Mucosa of descending colon (tissue), 3 donors: Measurements from ENCODE around the gene SLFN12L. TPM values are rescaled to one million over a fixed set of nuclear protein-coding genes. Genes with fewer than 3 reads are reported as not detected.

Source experiments
- ATAC-seq: fragments of 200-7000 bp; cut with Tn5 transposase; one replicate; pipeline ENCODE4 v1.9.1; 2020; ENCODE audit warnings: mild to moderate bottlenecking, moderate library complexity
- DNase-seq, 3 donors: peaks; one replicate each; pipeline ENCODE4 v3.0.0-alpha.2; 2020
- H3K36me3 ChIP-seq: fragments of 200-600 bp; one replicate; pipeline ENCODE4 v1.8.0; 2021; ENCODE audit warnings: low read depth, mild to moderate bottlenecking
- H3K4me1 ChIP-seq: fragments of 200-600 bp; one replicate; pipeline ENCODE4 v1.8.0; 2021; ENCODE audit warnings: low read depth, mild to moderate bottlenecking
- H3K4me3 ChIP-seq: fragments of 200-600 bp; one replicate; pipeline ENCODE4 v1.8.0; 2021; ENCODE audit warnings: mild to moderate bottlenecking
- H3K9me3 ChIP-seq: fragments of 200-600 bp; one replicate; pipeline ENCODE4 v1.8.0; 2021; ENCODE audit warnings: mild to moderate bottlenecking
- CTCF ChIP-seq: fragments of 200-600 bp; IDR thresholded peaks from one replicate; pipeline ENCODE4 v1.8.0; 2022; ENCODE audit warnings: antibody characterized with exemption, mild to moderate bottlenecking
- intact Hi-C, 2 donors: fragments of 100-400 bp; cut with DNase I in 1 of 2; cut with micrococcal nuclease in 1 of 2; formaldehyde crosslinking; loops; one replicate each; pipeline versions ENCODE4 v1.11.0 to v1.11.1; 2022; cut with DNase I, micrococcal nuclease
- total RNA-seq, 3 donors: library from RNA; stranded (reverse); fragmentation: NEBNext Ultra II Directional in 2 of 3; extraction: Animal tissue kit (Norgen Biotek cat#: 25700) in 2 of 3; gene quantifications; one replicate each; pipeline versions ENCODE4 v1.2.1 to v1.2.4, GENCODE V29; 2021 to 2023
- donor health status: DM: no; HTN: no; CAD: no; lungs with moderate emphysema.
- donor health status: DM: no; HTN: no; CAD: no.
- donor health status: DM: no; HTN: yes; CAD: no.

SLFN12L gene
- total RNA-seq, 3 donors from 2014 or later = 1.5 to 2.9 (median 2.9) TPM

GRCh38 chr17:35438433-35438832, 99.0 kb downstream of the SLFN12L start:
- Histone ChIP-seq H3K4me1 (no peaks in the 10 kb centered on the region), H3K9me3 (no peaks in the 10 kb centered on the region), H3K4me3 (no peak overlapping the region), H3K36me3 (no peaks in the 10 kb centered on the region)
- intact Hi-C loops = no loop called here
- no peak for TF ChIP-seq CTCF
- ATAC-seq = no peak
- DNase-seq = no peak

GRCh38 chr17:35433075-35433894, 104.2 kb downstream of the SLFN12L start:
- Histone ChIP-seq H3K9me3 (no peaks in the 10 kb centered on the region), H3K4me3 (peak overlapping the region; percentile 17), H3K4me1 (no peaks in the 10 kb centered on the region), H3K36me3 (no peaks in the 10 kb centered on the region)
- ATAC-seq = peak; percentile 80
- no peak for TF ChIP-seq CTCF
- intact Hi-C loops = no loop called here
- peak; percentile 34 to 64 (median 57) for DNase-seq

GRCh38 chr17:35432176-35433074, 105.1 kb downstream of the SLFN12L start, which contains the start of gene SLFN12:
Gene SLFN12 (minus strand): TSS chr17:35432500. CDS start chr17:35423028, 9,472 bp downstream.
- DNase-seq = peak in 2 of 3 donors; percentile 29 to 64
- H3K9me3 ChIP-seq = no peaks in the 10 kb centered on the region
- intact Hi-C loops = no loop called here
- H3K4me1 ChIP-seq = no peaks in the 10 kb centered on the region
- peak within 1 kb of the TSS; percentile 17 for H3K4me3 ChIP-seq
- ATAC-seq = peak; percentile 85
- TF ChIP-seq CTCF = no peak
- H3K36me3 ChIP-seq = no peaks in the 10 kb centered on the region

GRCh38 chr17:35429702-35430101, 107.8 kb downstream of the SLFN12L start:
- no peak for TF ChIP-seq CTCF
- Histone ChIP-seq H3K9me3 (no peaks in the 10 kb centered on the region), H3K36me3 (no peaks in the 10 kb centered on the region), H3K4me3 (no peak overlapping the region), H3K4me1 (no peaks in the 10 kb centered on the region)
- intact Hi-C loops = no loop called here
- ATAC-seq (no peak), DNase-seq (no peak)

- intact Hi-C loops = no loop called here
- TF ChIP-seq CTCF = no peak
Observed at GRCh38 chr17:35428229-35428628, 109.2 kb downstream of the SLFN12L start.

More at GRCh38 chr17:35428229-35428628, 109.2 kb downstream of the SLFN12L start:
- no peaks in the 10 kb centered on the region for H3K36me3 ChIP-seq
- no peak for DNase-seq
- no peaks in the 10 kb centered on the region for H3K4me1 ChIP-seq
- no peaks in the 10 kb centered on the region for H3K9me3 ChIP-seq
- ATAC-seq = no peak
- no peak overlapping the region for H3K4me3 ChIP-seq
